ENCODE data around the gene CADPS.

Gene CADPS

GRCh38 chr3:62749130-62749529 lies 126.1 kb downstream of the CADPS start:
- DNase-seq (ENCODE audit: low read depth): no peak

- DNase-seq (ENCODE audit: low read depth): no peak
Observed at GRCh38 chr3:62737449-62737848, 137.8 kb downstream of the CADPS start.

GRCh38 chr3:62735510-62735909 lies 139.7 kb downstream of the CADPS start:
- no peak for DNase-seq (ENCODE audit: low read depth)

- DNase-seq (ENCODE audit: low read depth): no peak
Observed at GRCh38 chr3:62732183-62732904, 142.9 kb downstream of the CADPS start.

DNA sequence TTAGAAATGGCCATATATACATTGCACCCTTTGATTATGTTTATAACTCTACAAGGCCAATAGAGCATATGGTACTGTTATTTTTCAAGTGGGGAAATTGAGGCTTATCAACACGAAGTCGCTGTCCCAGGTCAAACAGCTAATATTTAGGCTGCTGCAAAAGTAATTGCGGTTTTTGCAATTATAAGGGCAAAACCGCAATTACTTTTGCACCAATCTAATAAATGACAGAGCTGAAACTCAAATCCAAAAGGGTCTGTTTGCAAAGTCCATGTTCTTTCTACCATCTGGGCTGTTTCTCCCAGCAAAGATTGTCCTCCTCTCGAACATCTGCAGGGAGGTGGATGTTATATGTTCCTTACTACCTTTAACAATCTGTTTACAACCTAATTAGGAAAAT lies 147.2 kb downstream of the CADPS start:
- no peak for DNase-seq (ENCODE audit: low read depth)

DNA sequence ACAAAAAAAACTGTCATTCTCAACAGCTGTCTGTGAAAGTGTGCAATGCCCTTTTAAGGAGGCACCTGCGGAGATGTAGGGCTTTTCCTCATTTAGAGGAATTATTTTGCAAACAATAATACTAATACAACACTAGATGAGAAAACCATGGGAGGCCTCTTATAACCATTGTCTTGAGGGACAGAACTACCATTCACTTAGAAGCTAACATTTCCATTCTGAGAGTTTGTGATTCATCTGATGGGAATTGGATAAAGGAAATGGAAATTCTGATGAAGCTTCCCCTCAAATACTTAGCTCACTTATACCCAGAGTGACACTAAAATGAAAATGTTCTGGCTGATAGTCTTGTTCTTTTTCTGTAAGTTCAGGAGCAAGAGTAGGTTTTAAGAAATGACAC lies 147.7 kb downstream of the CADPS start:
- no peak for DNase-seq (ENCODE audit: low read depth)

- DNase-seq (ENCODE audit: low read depth): no peak
Observed at GRCh38 chr3:62724503-62724902, 150.7 kb downstream of the CADPS start.

DNA sequence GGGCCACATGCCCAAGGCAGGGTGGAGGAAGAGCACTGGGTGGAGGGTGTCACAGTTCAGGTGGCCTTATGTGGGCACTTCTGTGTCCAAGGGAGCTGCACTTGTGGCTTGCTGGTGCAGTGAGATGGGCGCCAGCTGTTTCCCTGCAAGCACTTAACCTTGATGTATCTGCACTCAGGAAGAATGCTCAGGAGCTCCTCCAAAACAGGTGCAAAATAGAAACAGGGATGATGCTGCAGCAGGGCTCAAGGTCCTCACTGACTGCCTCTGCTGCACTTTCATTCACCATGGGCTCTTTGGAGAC lies 151.3 kb downstream of the CADPS start:
- no peak for DNase-seq (ENCODE audit: low read depth)

- DNase-seq (ENCODE audit: low read depth): no peak
Observed at GRCh38 chr3:62723166-62723913, 151.9 kb downstream of the CADPS start.

- no peak for DNase-seq (ENCODE audit: low read depth)
Observed at GRCh38 chr3:62722344-62722743, 152.9 kb downstream of the CADPS start.

DNA sequence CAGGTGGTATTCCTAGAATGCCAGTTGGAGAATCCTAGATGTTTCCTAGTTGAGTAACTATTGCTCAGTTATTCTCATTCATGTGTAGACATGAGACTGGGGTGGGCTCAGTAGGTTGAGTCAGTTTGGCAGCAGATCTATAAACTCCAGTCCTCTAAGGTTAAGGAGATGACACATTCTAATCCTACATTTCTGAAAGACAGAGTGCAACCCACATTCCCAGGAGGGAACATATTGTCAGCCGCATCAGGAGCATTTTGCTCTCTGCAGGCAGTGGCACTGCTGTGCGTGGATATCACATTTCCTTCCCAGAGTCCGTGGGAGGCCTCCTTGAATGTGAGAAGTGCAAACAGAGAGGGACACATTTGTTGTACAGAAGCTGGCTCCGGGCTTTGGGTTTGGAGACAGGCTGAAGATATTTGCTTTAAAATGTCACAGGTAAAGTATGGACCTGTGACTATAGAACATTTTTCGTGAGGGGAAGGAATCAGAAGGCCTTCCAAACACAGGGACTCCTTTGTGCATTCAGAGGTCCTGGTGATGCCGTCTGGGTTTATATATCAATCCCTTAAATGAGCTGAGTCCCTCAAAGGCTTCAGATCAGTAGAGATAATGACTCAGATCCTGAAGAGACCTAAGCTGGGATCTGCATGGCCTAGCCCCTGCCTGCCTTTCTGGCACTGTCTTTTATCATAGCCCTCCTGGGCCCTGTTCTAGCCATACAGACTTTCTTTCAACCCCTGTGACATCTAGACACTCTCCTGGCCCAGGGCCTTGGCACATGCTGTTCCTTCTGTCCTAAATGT lies 156.5 kb downstream of the CADPS start:
- DNase-seq (ENCODE audit: low read depth): no peak

- no peak for DNase-seq (ENCODE audit: low read depth)
Observed at GRCh38 chr3:62718011-62718410, 157.2 kb downstream of the CADPS start.

- DNase-seq (ENCODE audit: low read depth): no peak
Observed at GRCh38 chr3:62712746-62713145, 162.5 kb downstream of the CADPS start.

GRCh38 chr3:62710751-62711150 lies 164.5 kb downstream of the CADPS start:
- DNase-seq (ENCODE audit: low read depth): no peak

- DNase-seq (ENCODE audit: low read depth): no peak
Observed at GRCh38 chr3:62708638-62709373, 166.4 kb downstream of the CADPS start.

DNA sequence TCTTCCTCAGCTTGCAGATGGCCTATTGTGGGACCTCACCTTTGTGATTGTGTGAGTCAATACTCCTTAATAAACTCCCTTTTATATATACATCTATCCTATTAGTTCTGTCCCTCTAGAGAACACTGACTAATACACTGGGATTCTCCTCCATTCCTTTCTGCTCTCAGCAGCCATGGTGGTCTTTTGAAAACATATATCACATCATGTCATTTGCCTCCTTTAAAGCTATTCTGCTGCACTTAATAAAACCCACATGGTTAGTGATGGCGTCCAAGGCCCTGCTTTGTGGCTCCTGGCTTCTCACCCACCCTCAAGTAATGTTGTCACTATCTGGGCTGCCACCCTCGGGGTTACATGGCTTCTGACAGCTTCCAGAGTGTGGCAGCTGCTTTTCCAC lies 169.5 kb downstream of the CADPS start:
- DNase-seq (ENCODE audit: low read depth): no peak

- DNase-seq (ENCODE audit: low read depth): no peak
Observed at GRCh38 chr3:62703451-62704167, 171.6 kb downstream of the CADPS start.

DNA sequence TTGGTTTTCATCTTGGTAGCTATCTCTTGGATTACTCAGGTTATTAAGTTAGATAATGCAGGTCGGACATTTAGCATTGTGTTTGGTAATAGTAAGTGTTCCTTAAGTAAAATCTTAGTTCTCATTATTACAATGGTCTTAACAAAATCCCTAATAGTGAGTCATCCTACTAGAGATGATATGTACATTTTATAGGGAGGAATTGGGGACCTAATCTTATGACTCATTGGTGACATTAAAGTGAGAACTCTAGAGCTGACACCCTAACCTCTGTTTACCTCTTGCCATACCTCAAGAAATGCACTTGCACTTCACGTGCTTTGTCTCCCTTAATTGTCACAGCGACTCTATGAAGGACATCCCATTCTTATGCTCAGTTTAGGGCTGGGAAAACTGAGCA lies 174.9 kb downstream of the CADPS start:
- no peak for DNase-seq (ENCODE audit: low read depth)

DNA sequence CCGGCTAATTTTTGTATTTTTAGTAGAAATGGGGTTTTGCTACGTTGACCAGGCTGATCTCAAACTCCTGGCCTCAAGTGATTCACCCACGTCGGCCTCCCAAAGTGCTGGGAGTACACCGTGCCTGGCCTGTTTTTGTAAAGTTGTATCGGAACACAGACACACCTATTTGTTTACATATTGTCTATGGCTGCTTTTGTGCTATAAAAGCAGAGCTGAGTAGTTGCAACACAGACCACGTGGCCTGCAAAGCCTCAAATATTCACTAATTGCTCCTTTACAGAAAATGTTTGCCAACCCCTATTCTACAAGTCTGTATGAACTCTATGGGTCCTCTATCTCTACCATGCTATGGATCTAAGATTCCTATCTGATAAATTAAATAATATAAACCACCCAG lies 175.5 kb downstream of the CADPS start:
- DNase-seq (ENCODE audit: low read depth): no peak

DNA sequence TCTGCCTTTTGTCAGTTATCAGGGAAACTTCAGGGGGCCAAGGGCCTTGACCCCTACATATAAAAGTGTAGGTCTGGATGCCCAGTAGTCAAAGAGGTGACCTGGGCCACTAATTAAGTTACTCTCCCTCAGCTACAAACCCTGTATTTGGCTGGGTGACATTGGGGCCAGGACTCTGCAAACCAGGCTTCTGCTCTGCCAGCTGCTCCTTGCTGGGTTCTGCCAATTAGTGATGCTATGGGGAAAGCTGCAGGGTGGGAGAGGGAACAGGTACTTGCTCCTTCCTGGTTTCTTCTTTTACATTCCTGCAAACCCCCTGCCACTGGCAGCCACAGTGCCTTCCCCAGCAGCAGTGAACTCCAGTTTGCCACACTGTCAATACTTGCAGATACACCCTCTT lies 179.2 kb downstream of the CADPS start:
- DNase-seq (ENCODE audit: low read depth): no peak

DNA sequence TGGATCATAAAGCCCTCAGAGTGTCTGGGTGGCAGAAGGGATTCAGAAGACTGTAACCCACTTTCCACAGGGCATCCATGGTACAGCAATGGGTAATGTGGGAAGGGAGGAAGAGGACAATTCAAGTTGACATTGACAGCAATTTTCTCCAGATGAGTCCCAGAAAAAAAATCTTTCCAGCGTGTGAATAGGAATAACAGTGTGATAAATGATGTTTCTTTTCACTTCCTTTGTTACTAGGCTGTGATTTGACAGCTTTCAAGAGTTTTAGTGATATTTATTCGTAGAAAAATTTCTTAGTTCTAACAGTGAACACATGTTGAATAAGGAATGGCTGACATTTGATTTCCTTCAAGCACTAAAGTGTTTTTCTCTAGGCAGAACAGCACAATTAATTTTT lies 186.4 kb downstream of the CADPS start:
- no peak for DNase-seq (ENCODE audit: low read depth)

GRCh38 chr3:62688050-62688449 lies 187.2 kb downstream of the CADPS start:
- DNase-seq (ENCODE audit: low read depth): no peak
